Measurements from ENCODE around the gene SLC25A29. TPM values are rescaled to one million over a fixed set of nuclear protein-coding genes. Genes with fewer than 3 reads are reported as not detected.
"Not testable (repeated sequence)": the region's sequence is repeated elsewhere in the genome, so short reads cannot be mapped to it uniquely, and the experiment has no call there.

Gene SLC25A29
- total RNA-seq, 4 donors from 2014 or later, result 29.7 to 72.2 (median 50.2) TPM

DNA sequence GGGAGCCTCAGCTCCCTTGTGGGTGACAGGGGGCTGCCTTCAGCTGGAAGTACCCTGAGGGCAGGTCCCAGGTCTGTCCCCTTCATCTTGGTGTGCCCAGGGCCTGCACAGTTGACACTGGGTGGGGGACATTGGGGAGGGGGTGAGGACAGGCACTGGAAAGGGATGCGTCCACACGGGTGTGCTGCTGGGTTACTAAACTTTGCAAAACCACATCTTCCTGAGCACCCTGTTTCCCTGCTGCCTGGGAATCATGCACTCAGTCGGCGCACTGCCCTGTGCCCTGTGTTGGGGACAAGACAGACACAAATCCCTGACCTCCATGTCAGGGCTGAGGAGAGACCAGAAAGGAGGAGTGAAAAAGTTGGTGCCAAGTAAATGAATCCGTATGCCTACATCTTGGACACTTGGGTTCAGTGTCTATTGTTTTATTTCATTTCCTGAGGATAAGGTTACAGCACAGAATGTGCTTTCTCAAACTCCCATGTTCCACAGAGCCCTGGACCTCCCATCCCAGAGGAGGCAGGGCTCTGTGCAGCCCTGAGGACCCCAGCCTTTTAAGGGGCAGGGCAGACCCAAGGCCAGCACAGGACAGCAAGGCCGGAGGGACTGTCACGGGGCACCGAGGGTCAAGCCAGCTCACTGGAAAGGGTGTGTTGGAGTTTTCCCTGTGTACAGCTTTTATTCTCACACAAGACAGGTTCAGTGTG lies 2.9 kb upstream of the SLC25A29 start:
- DNase-seq (ENCODE audit: low spot score) (no peak), ATAC-seq (ENCODE audit: low FRiP score) (no peak)

GRCh38 chr14:100308427-100308792 lies 2.2 kb upstream of the SLC25A29 start:
- DNase-seq (ENCODE audit: low spot score); ATAC-seq (ENCODE audit: low FRiP score): not testable (repeated sequence)

More for the DNA sequence above, 2.9 kb upstream of the SLC25A29 start:
- TF ChIP-seq, protein P1, sequence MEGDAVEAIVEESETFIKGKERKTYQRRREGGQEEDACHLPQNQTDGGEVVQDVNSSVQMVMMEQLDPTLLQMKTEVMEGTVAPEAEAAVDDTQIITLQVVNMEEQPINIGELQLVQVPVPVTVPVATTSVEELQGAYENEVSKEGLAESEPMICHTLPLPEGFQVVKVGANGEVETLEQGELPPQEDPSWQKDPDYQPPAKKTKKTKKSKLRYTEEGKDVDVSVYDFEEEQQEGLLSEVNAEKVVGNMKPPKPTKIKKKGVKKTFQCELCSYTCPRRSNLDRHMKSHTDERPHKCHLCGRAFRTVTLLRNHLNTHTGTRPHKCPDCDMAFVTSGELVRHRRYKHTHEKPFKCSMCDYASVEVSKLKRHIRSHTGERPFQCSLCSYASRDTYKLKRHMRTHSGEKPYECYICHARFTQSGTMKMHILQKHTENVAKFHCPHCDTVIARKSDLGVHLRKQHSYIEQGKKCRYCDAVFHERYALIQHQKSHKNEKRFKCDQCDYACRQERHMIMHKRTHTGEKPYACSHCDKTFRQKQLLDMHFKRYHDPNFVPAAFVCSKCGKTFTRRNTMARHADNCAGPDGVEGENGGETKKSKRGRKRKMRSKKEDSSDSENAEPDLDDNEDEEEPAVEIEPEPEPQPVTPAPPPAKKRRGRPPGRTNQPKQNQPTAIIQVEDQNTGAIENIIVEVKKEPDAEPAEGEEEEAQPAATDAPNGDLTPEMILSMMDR (IDR thresholded peaks at IDR 0.05), result no peak

GRCh38 chr14:100307766-100308426 lies 1.7 kb upstream of the SLC25A29 start:
- DNase-seq (ENCODE audit: low spot score) (no peak), ATAC-seq (ENCODE audit: low FRiP score) (no peak)
- TF ChIP-seq, protein P1 (IDR thresholded peaks at IDR 0.05), result no peak

GRCh38 chr14:100306998-100307765 lies 938 bp upstream of the SLC25A29 start:
- ATAC-seq (ENCODE audit: low FRiP score), result no peak
- TF ChIP-seq, protein P1 (IDR thresholded peaks at IDR 0.05), result no peak
- DNase-seq (ENCODE audit: low spot score), result no peak

DNA sequence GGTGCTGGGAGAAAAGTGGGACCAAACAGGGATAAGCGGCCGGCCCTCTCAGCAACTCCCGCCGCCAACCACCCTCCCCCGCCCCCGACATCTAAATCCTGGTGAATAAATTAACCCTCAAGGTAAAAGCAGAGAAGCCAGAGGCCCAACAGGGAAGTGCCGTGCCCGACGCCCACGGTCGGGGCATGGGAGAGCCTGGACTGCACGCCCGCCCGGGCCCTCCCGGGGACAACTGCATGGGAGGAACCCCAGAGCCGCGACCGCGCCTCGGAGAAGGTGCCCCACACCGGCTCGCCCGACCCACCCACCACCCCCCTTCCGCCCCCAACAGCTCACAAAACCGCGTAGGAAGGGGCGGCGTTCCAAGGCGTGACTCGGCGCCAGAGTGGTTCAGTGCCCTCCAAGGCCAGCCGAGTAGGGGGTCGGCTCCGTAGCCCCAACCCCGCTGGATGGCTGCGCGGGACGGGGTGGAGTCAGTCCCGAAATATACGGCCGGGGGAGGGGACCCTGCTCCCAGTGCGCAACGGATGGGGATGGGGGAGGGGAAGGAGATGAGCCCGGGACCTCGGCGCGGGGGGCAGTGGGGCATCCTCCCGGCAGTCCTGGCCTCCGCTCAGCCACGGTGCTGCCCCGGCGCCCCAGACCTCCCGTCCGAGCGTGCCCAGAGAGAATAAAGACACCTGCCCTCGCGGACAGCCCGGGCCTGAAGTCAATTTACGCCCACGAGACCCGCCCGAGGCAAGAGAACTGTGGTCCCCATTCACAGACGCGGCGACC lies 732 bp downstream of the SLC25A29 start:
- ATAC-seq (ENCODE audit: low FRiP score) (peak; percentile 22), DNase-seq (ENCODE audit: low spot score) (no peak)
- TF ChIP-seq, protein P1 (IDR thresholded peaks at IDR 0.05), result no peak

DNA sequence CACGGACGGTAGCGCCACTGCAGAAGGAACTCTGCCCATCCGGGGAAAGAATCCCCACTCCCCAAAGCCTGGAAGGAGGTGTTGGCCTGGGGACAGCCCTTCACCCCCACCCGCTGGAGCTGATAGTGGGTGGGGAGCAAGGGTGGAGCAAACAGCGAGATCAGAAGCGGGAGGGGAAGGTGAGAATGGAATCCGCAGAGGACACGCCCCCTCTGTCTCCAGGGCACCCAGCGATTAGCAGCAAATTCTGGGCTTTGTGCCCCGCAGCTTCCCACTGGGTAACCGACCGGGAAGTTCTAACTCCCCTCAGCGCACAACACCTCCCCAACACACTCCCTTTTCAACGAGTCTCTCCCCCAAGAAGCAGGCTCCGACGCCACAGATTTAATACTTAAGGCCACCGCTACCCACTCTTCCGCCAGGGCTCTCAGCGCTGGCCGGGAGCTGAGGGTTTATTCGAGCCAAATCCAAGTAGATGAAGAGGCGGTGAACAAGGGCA lies 1.4 kb downstream of the SLC25A29 start:
- peak; percentile 13 for ATAC-seq (ENCODE audit: low FRiP score)

More for the DNA sequence above, 1.4 kb downstream of the SLC25A29 start:
- TF ChIP-seq, protein P1 (IDR thresholded peaks at IDR 0.05), result no peak
- no peak for DNase-seq (ENCODE audit: low spot score)
